ENCODE data around the gene PLPPR2. TPM values are rescaled to one million over a fixed set of nuclear protein-coding genes. Genes with fewer than 3 reads are reported as not detected.

Gene PLPPR2
- total and polyA plus RNA-seq, 2 of the 4 experiments (the other 2 are of a cell fraction) = 3.9 to 45.2 TPM

GRCh38 chr19:11337080-11337479 lies 18.2 kb upstream of the PLPPR2 start:
- no peak overlapping the region for H2BK20ac ChIP-seq (ENCODE audit: low read depth, low read length)
- H3K4me3 ChIP-seq (ENCODE audit: insufficient read depth, low read depth, low read length) = no peak overlapping the region
- no peak overlapping the region for H2BK120ac ChIP-seq (ENCODE audit: low read depth, low read length)
- no peak overlapping the region for H2BK15ac ChIP-seq (ENCODE audit: low read depth, low read length)
- no TSS peak for BruUV-seq (replicated peaks)
- H4K5ac ChIP-seq (ENCODE audit: low read depth, low read length) = no peak overlapping the region
- DNase-seq = no peak
- H3K23ac ChIP-seq (ENCODE audit: low read depth, low read length) = no peak overlapping the region
- H4K91ac ChIP-seq (ENCODE audit: insufficient read depth, low read depth, low read length) = no peak overlapping the region
- no peak overlapping the region; the same call in 1 of the 2 replicates for H2AK5ac ChIP-seq (ENCODE audit: low read depth, low read length)
- H3K4me1 ChIP-seq (ENCODE audit: control insufficient read depth, insufficient read depth, low read length) = peaks cover 8% of the 10 kb centered on the region
- no peak overlapping the region for H4K8ac ChIP-seq (ENCODE audit: low read depth in 2 of 2, low read length in 2 of 2)
- intact Hi-C loops (cut with micrococcal nuclease) (no loop called here), in situ Hi-C loops (cut with MboI; ENCODE audit: low sequenced_read_pairs) (no loop called here), dilution Hi-C loops (cut with HindIII; ENCODE audit: low sequenced_read_pairs, unreplicated experiment) (no loop called here)
- no peak overlapping the region for H3K4ac ChIP-seq (ENCODE audit: low read depth, low read length)
- H3K56ac ChIP-seq (ENCODE audit: extremely low read depth, insufficient read depth, low read length) = no peak overlapping the region
- TF ChIP-seq POLR2A (IDR thresholded peaks at IDR 0.05; ENCODE audit: low read depth, low read length) (no peak), CEBPB (IDR thresholded peaks at IDR 0.05; ENCODE audit: low read depth, low read length) (no peak), USF2 (IDR thresholded peaks at IDR 0.05; ENCODE audit: low read depth, low read length) (no peak), NFE2L2 (IDR thresholded peaks at IDR 0.05; ENCODE audit: low read depth, low read length) (no peak), RAD21 (IDR thresholded peaks at IDR 0.05; ENCODE audit: low read length) (no peak), MAFK (IDR thresholded peaks at IDR 0.05; ENCODE audit: low read depth, low read length) (no peak), BHLHE40 (IDR thresholded peaks at IDR 0.05; ENCODE audit: low read depth, low read length) (no peak), SMC3 (IDR thresholded peaks at IDR 0.05; ENCODE audit: low read depth, low read length) (no peak), MAZ (IDR thresholded peaks at IDR 0.05; ENCODE audit: borderline replicate concordance, low read depth, low read length) (no peak), CTCF (conservative IDR thresholded peaks at IDR 0.05; ENCODE audit: low read depth, low read length) (no peak)
- POLR2A ChIA-PET (ENCODE audit: unreplicated experiment) = no interaction called here
- H3K36me3 ChIP-seq (ENCODE audit: control insufficient read depth, insufficient read depth, low read length) = peaks cover 24% of the 10 kb centered on the region
- 95% methylated on average over 13 of the region's 14 CpGs; no CpG with 5 or more reads in 1 of the 2 experiments for WGBS, 2 experiments (ENCODE audit: extremely low coverage in 2 of 2, insufficient read length in 1 of 2)
- no peak overlapping the region for H3K4me2 ChIP-seq (ENCODE audit: low read depth, low read length)
- H3K27ac ChIP-seq (ENCODE audit: insufficient read depth, low read length) = no peak overlapping the region
- H3K27me3 ChIP-seq (ENCODE audit: control insufficient read depth, insufficient read depth, low read length) = no peaks in the 10 kb centered on the region
- no peaks in the 10 kb centered on the region for H4K20me1 ChIP-seq (ENCODE audit: insufficient read depth, low read length)
- no peak overlapping the region for H2AFZ ChIP-seq (replicated peaks; ENCODE audit: low read length, poor library complexity)
- CTCF ChIA-PET = no interaction called here
- no peak for ATAC-seq (ENCODE audit: low read depth)
- H2AK9ac ChIP-seq (replicated peaks; ENCODE audit: low read depth, low read length, poor library complexity) = peak overlapping the region; percentile 9
- H3K14ac ChIP-seq (replicated peaks; ENCODE audit: low read depth, low read length) = no peak overlapping the region
- H3K9ac ChIP-seq (ENCODE audit: low read depth, low read length) = no peak overlapping the region
- no peak overlapping the region for H2BK5ac ChIP-seq (ENCODE audit: low read depth, low read length, poor library complexity, severe bottlenecking)
- H3K79me1 ChIP-seq (ENCODE audit: low read depth in 1 of 2, low read length in 2 of 2) = peaks cover 0 to 15% of the 10 kb centered on the region in 2 experiments; a peak in 3 of 4 replicates
- no peaks in the 10 kb centered on the region for H3K9me3 ChIP-seq (ENCODE audit: control insufficient read depth, insufficient read depth, low read length)
- no peak overlapping the region for H3K18ac ChIP-seq (ENCODE audit: low read depth, low read length)
- H3K9me1 ChIP-seq (ENCODE audit: insufficient read depth, low read length) = peaks cover 8% of the 10 kb centered on the region
